Kidney glomerular epithelial cell (primary cell): ENCODE data around the gene PTPRU.

Experiments used
- DNase-seq: peaks from one replicate; lab custom pipeline; 2025; lab: John Stamatoyannopoulos, UW

The PTPRU gene

DNA sequence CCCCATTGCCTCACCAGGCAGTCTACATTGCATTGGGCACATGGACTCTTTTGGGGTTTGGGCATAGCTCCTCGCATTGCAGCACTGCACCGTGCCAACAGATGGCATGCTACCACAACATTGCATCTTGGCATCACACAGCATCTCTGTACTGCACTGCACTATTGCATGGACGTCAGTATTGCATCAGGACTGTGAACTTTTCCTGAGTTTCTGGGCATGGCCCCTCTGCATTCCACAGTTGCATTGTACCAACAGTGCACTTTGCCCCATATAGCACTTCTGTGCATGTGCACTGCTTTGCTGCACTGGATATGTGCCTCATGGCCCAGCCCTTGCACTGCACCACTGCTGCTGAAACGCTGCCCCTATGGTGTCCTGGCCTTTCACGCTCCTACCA lies 9.6 kb downstream of the PTPRU start:
- no peak for DNase-seq

DNA sequence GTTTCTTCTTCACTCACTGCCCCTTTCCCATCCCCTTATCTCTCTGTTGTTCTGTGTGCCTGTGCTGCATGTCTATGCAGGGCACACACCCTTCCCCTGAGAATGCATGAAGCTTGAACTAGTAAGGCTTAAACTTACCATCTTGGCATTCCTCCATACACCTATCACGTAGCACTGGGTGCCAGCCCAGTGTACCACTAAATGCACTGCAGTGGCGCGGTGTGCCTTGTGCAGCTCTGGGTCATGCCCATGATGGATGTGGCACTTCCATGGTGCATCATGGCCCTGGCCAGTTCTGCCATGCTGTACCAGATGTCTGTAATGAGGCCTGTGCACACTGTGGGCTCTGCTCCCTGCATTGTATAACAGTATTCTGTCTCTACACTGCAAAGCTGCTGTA lies 10.7 kb downstream of the PTPRU start:
- DNase-seq, result no peak

DNA sequence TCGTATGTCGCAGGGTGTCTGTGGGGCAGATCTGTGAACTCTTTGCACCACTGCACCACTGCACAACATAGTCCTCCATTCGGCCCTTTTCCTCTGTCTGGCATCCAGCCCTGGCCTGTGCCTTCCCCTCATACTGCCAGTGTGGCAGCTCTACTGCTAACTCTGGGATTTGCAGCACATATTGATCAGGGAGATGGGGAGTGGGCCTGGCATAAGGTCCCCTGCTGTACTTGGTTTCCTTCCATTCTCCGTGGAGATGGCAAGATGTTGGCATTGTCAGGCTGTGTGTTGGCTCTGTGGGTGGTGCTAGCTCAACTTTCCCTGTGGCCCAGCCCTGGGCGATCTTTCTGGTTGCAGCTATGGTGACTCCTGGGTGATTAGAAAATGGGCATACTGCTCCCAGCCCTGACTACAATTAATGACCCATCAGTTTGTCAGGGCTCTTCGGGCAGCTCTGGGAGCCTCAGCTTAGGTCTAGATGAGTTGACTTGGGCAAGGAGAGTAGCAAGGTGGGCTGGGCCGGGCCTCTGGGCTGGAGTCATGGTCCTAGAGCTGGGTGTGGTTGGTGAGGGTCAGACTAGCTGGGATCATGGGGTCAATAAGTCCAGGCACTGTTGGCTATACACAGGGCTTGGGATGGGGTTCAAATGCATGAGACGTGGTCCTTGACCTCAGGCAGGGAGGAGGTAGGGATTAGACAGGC lies 11.4 kb downstream of the PTPRU start:
- no peak for DNase-seq

DNA sequence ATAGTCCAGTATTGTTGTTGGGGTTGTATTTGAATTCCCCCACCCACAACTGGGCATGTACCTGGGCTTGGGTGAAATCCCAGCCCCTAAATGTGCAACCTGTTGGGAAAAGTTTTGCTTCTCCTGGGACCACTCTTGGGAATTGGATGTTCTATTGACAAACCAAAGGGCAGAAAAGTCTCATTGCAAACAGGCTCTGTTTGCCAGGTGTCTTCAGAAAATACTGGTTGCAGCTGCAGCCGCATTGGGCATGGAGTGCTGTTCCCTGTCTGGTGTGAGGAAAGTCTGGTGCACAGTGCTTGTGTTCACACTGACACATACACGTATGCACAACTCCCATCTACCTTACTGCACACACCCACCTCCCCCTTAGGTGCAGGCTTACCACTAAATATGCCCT lies 12.1 kb downstream of the PTPRU start:
- no peak for DNase-seq

DNA sequence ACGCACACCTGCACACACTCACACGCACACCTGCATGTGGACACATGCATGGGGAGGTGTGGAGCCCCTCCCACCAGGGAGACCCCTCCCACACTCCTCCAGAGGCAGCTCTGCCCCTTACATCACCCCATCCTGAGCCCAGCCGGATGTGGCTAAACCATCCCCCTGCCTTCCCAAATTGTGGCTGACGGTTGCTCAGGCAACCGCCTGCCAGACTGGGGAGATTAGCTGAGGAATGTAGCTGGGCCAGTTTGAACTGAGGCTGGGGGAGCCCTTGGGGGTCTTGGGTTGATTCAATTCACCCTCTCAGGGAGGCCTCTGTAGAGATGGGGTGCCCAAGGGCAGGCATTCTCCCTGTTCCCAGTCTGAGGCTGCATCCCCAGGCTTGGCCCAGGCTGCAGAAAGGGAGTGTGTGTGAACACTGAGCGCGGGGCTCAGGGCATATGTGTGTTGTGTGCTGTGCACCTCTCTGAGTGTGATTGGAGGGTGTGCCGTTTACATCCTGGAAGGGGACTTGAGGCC lies 12.9 kb downstream of the PTPRU start:
- no peak for DNase-seq

DNA sequence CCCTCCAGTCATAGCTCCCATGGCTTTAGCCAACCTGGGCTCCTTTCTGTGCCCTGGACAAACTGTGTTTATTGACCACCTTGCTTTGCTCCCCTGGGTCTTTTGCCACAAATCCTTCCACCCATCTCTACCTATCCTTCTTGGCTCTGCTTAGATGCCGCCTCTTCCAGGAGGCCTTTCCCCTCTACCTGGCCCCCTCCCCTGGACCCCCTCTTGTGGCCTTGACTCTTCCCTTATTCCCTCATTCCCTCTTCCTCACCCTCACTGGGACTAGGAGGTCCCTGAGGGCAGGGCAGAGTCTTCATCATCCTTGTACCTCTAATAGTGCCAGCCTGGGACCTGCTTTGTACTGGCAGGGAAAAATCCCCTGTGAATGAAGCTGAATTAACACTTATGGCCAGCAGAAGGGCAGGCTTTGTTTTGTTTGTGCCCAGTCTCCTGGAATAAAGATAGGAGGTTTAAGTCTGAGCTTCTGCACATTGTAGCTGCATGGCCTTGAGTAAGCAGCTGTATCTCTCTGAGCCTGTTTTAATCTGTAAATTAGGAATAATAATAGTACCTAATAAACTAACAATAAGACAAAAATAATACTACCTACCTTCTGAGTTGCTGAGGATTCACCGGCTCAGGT lies 13.7 kb downstream of the PTPRU start:
- DNase-seq, result no peak

DNA sequence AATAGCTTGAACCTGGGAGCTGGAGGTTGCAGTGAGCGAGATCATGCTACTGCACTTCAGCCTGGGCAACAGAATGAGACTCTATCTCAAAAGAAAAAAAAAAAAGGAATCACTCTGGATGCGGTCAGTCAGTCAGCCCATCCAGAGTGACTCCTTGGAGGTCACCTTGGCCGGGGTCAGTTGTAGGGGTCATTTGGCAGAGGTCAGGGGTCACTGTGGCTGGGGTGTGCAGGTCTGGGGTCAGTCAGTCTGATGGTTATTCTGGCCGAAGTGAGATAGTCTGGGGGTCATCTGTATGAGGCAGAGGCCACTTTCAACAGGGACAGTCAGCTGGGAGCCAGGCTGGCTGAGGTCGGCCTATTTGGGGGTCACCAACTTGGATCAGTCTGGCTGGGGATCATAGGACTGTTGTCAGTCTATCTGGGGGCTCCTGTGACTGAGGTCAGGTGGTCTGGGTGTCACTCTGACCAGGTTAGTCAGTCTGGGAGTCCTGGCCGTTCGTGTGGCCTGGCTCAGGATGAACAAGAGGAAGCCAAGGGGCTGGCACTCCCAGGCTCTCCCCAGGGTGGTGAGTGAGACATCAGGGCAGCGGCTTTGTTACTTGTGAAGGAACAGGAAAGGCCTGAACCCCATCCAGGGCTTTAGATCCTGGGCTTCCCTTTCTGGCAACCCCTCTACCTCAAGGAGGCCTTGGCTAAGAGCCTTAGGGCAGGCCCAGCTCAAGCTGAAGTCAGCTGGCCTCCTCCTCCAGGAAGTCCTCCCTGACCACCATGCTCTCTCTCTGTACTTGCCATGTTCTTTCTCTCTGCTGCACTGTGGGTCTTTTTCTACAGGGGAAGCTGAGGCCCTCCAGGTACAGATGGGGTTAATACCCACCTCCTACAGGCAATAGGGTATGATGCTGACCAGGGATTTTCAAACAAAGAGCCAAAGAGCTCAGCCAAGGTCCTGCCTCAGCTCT lies 15.1 kb downstream of the PTPRU start:
- DNase-seq, result no peak

DNA sequence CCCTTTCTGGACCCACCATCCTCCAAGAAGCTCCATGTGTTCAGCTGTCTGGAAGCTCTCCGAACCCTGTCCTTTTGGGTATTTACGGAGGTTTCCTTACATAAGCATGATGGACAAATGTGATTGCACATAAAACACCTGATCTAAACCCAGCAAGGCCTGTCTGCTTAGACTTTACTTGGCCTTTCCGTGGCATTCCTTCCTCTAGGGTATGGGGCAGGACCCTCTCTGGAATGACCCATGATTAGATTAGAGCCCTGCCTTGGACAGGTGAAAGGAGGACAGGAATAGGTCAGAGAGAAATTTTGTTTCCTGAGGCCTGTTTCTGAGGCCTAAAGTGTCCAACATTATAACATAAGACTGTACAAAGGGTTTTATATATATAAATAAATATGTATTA lies 16.9 kb downstream of the PTPRU start:
- no peak for DNase-seq

DNA sequence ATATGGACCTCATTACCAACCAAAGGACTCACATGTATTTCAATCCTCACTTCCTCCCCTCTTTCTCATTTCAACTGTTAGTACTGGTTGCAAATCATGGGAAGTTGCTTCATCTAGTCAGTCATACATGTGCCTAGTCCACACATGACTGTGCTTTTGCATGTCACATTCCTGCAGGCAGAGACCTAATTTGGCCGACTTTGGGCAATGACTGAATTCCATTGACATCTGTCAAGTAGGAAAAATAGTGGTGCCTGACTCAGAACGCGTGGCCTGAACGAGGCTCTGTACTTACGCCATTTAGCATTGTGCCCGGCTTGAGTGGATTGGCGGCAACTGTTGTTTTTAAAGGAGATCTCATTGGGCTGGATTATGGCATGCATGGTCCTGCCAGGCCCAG lies 18.0 kb downstream of the PTPRU start:
- DNase-seq, result no peak

DNA sequence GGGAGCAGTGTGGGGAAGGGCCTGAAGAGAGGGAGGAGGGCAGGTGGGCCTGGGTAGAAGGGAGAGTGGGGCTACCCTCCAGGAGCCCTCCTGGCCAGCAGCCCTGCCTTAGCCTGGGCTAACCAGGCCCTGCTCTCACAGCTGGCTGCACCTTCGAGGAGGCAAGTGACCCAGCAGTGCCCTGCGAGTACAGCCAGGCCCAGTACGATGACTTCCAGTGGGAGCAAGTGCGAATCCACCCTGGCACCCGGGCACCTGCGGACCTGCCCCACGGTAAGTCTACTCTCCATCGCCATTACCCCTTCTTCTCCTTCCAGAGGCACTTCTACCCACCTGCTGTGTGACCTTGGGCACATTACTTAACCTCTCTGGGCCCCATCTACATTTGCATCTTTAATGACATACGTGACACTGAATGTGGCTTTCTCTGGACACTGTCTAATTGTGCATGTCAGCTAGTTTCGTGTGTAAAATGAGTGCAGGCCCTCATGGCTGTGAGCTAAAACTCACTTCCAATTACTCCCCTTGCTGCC lies 18.9 kb downstream of the PTPRU start:
- DNase-seq, result no peak

DNA sequence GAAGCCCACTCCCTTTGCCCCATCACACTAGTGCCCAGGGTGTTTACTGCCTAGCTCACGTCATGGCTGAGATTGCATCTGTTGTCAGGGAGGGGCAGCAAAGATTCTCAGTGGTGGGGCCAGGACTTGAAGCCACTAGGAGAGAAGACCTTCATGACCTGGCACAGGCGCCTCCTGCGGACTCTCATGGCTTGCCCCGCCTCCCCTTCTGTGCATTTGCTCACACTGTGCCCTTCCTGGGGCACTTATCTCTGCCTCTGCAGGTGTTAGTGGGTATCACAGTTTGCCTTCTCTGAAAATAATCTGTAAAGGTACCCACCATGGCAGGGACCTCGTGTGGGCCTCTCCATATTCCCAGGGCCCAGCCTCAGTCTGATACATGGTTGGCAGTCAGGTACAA lies 20.1 kb downstream of the PTPRU start:
- DNase-seq, result no peak

DNA sequence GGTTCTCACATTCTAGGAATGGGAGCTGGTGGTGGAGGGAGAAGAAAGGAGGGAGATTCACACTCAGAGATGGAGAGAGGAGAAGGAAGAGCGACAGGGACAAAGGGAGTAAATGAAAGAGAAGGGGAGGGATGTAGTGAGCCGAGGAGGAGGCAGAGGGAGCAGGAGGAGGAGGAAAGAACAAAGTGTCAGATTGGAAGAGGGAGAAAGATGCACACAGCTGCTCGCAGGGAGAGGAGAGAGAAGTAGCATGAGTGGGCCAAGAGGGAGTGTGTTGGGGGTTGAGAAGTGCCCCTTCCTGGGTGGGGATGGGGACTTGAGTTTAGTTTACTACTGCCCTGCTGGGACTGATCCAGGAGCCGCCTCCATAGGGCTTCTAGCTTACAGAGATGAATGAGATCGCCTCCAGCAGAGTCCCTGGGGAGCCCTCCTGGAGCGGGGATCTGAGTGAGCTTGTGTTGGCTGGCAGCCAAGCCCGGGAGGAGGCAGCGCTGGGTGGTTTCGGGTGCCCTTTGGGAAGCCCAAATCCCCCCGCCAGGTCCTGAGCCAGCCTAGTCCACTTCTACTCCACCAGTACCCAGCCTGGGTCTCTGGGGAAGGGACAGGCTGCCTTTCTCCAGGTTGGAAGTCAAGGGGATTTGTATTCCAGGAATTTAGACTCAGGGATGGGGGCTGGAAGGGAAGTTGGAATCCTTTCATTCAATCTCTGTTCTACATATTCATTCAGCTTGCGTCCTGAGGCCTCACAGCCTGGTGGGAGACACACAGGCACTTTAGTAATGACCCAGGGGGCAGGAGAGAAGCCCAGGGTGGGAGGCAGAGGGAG lies 20.9 kb downstream of the PTPRU start:
- DNase-seq, result no peak

DNA sequence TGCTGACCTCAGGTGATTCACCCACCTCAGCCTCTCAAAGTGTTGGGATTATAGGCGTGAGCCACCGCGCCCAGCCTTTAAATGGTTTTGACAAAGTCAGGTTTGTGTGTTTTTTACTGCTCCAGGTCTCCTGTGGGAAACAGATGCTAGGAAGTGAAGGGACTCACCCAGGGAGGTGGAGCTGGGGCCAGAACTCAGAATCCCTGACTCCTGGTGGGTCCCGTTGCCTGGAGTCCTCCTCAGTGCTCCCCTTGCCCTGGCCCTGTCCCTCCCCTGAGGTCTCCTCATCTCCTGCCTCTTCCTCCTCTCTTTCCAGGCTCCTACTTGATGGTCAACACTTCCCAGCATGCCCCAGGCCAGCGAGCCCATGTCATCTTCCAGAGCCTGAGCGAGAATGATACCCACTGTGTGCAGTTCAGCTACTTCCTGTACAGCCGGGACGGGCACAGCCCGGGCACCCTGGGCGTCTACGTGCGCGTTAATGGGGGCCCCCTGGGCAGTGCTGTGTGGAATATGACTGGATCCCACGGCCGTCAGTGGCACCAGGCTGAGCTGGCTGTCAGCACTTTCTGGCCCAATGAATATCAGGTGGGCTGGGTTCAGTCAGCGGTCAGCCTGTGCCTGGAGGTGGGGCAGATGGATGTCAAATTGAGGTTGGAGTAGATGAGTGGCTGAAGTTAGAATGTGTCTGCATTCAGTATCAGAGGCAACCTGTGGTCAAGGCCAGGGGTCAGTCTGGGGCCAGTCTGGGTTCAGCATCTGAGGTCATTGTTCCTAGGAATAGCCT lies 22.1 kb downstream of the PTPRU start:
- no peak for DNase-seq

DNA sequence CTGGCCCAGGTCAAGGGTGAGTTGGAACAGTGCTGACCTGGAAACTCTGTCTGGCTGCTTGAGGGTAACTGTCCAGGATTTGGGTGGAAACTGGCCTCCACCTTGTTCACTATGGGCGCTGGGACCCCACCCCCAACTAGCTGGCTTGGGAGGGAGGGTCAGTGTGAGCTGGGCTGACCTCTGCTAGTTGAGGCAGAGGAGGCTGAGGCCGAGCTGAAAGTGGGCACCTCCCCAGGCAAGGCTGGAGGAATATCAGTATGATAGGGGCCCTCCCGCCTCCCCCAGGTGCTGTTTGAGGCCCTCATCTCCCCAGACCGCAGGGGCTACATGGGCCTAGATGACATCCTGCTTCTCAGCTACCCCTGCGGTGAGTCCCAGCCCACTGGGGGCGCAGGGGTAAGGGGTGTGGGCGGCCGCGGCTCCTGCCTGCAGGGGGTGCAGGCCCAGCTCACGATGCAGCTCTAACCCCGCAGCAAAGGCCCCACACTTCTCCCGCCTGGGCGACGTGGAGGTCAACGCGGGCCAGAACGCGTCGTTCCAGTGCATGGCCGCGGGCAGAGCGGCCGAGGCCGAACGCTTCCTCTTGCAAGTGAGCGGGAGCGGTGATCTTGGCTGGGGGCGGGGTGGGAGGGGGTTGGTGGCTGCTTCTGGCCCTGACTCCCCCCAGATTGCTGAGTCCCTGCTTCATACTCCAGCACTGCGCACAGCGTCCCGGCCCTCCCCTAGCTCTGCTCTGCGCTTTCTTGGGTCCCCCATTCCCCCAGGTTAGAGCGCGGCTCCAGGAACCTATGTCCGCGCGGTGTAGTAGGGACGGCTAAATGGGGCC lies 22.9 kb downstream of the PTPRU start:
- DNase-seq, result no peak

DNA sequence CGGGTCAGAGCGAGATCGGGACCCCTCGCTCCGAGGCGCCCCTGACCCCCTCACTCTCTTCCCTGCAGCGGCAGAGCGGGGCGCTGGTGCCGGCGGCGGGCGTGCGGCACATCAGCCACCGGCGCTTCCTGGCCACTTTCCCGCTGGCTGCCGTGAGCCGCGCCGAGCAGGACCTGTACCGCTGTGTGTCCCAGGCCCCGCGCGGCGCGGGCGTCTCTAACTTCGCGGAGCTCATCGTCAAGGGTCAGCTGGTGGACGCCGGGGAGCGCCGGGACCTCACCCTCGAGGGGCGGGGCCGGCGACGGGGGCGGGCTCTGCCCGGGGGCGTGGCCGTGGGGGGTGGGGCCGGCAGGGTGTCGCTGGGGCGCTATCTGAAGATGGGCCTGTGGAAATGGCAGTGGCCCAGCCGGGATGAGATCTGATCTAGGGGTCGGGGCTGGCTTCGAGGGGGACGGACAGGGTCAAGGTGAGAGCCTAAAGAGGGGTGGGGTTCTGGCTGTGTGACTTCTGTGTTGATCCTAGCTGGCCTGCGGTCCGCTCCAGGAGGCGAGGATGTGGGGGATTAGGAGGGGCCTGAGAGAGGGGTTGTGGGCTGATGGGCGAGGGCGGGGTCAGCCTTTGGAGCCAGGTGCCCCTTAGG lies 23.6 kb downstream of the PTPRU start:
- no peak for DNase-seq

DNA sequence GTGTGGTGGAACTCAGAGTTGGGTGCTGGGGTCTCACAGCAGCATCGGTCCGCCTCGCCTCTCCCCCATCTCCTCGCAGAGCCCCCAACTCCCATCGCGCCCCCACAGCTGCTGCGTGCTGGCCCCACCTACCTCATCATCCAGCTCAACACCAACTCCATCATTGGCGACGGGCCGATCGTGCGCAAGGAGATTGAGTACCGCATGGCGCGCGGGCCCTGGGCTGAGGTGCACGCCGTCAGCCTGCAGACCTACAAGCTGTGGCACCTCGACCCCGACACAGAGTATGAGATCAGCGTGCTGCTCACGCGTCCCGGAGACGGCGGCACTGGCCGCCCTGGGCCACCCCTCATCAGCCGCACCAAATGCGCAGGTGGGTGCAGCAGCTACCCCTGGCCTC lies 24.2 kb downstream of the PTPRU start:
- DNase-seq, result no peak

DNA sequence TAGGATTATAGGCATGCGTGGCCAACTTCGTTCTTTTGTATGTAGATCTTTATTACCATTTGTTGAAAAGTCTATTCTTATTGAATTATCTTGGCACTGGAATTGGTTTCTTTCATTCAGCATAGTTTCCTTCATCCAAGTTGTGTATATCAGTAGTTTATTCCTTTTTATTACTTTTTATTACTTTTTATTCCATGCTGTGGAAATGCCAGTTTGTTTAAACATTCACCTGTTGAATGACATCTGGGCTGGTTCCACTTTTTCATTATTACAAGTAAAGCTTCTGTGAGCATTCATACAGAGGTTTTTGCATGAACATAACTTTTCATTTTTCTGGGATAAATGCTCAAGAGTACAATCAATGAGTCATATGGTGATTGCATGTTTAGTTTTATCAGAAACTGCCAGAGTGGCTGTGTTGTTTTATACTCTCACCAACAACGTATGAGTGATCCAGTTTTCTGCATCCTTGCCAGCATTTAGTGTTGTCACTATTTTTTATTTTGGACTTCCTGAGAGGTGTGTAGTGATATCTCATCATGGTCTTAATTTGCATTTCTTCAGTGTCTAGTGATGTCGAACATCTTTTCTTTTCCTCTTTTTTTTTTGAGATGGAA lies 28.6 kb downstream of the PTPRU start:
- no peak for DNase-seq

DNA sequence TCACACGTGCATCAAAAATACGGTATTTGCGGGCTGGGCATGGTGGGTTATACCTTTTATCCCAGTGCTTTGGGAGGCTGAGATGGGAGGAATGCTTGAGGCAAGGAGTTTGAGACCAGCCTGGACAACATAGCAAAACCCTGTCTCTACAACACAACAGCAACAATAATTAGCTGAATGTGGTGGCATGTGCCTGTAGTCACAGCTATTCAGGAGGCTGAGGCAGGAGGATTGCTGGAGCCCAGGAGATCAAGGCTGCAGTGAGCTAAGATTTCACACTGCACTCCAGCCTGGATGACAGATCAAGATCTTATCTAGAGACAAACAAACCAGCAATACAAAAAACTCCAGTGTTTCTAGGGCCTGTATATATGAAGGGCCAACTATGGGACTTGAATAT lies 30.6 kb downstream of the PTPRU start:
- DNase-seq, result no peak
